ENCODE data around the gene OR2H2.

Gene OR2H2

GRCh38 chr6:29584821-29585220 lies at the start of gene OR2H2:
Gene OR2H2, plus strand, starts transcription at chr6:29585121. Its CDS starts 2,824 bp downstream, at chr6:29587945.
- no peak for DNase-seq (ENCODE audit: low read depth)

GRCh38 chr6:29537714-29538403 lies 47.1 kb upstream of the OR2H2 start:
- DNase-seq (ENCODE audit: low read depth), result no peak

- no peak for DNase-seq (ENCODE audit: low read depth)
These were observed 37.3 kb upstream of the OR2H2 start for GRCh38 chr6:29547573-29547972.

- no peak for DNase-seq (ENCODE audit: low read depth)
These were observed 32.3 kb upstream of the OR2H2 start for GRCh38 chr6:29552512-29553051.

GRCh38 chr6:29553268-29554057 lies 31.5 kb upstream of the OR2H2 start:
- DNase-seq (ENCODE audit: low read depth), result no peak

- DNase-seq (ENCODE audit: low read depth), result no peak
These were observed 30.2 kb upstream of the OR2H2 start for GRCh38 chr6:29554764-29555163.

GRCh38 chr6:29557320-29557719 lies 27.6 kb upstream of the OR2H2 start:
- DNase-seq (ENCODE audit: low read depth), result no peak

GRCh38 chr6:29558439-29559079 lies 26.4 kb upstream of the OR2H2 start:
- no peak for DNase-seq (ENCODE audit: low read depth)

GRCh38 chr6:29559524-29560287 lies 25.2 kb upstream of the OR2H2 start, which contains the start of gene UBD:
Gene UBD, minus strand, starts transcription at chr6:29559732. Its CDS starts 31 bp downstream, at chr6:29559701.
- no peak for DNase-seq (ENCODE audit: low read depth)

- DNase-seq (ENCODE audit: low read depth), result no peak
These were observed 23.8 kb upstream of the OR2H2 start for GRCh38 chr6:29561091-29561490.

GRCh38 chr6:29561606-29562181 lies 23.2 kb upstream of the OR2H2 start:
- no peak for DNase-seq (ENCODE audit: low read depth)

GRCh38 chr6:29563435-29563965 lies 21.4 kb upstream of the OR2H2 start:
- DNase-seq (ENCODE audit: low read depth), result no peak

- no peak for DNase-seq (ENCODE audit: low read depth)
These were observed 20.0 kb upstream of the OR2H2 start for GRCh38 chr6:29564875-29565274.

GRCh38 chr6:29566856-29567255 lies 18.1 kb upstream of the OR2H2 start:
- no peak for DNase-seq (ENCODE audit: low read depth)

GRCh38 chr6:29567541-29567940 lies 17.4 kb upstream of the OR2H2 start:
- DNase-seq (ENCODE audit: low read depth), result no peak

- DNase-seq (ENCODE audit: low read depth), result no peak
These were observed 16.9 kb upstream of the OR2H2 start for GRCh38 chr6:29567991-29568390.

GRCh38 chr6:29576056-29576455 lies 8.9 kb upstream of the OR2H2 start:
- DNase-seq (ENCODE audit: low read depth), result no peak

- no peak for DNase-seq (ENCODE audit: low read depth)
These were observed 7.4 kb upstream of the OR2H2 start for GRCh38 chr6:29577544-29577943.

GRCh38 chr6:29589423-29590048 lies 4.6 kb downstream of the OR2H2 start:
- peak; percentile 25 for DNase-seq (ENCODE audit: low read depth)

GRCh38 chr6:29590218-29590808 lies 5.4 kb downstream of the OR2H2 start:
- no peak for DNase-seq (ENCODE audit: low read depth)

Measured in activated T-helper 9 cell treated with anti-CD3 and anti-CD28 coated beads, Interleukin-2, amount 50 U/mL, for 16 hours (primary cell).